ENCODE measurements around the gene DYSF.

Gene DYSF

GRCh38 chr2:71612581-71613402, 159.4 kb downstream of the DYSF start:
- H3K36me3 ChIP-seq (replicated peaks; ENCODE audit: insufficient read depth, low read length): no peaks in the 10 kb centered on the region
- no peak overlapping the region for H3K27ac ChIP-seq (ENCODE audit: low read length)
- no peak overlapping the region for H3K9ac ChIP-seq (ENCODE audit: low read length)
- no peaks in the 10 kb centered on the region for H3K9me3 ChIP-seq (replicated peaks; ENCODE audit: insufficient read depth, low read length)
- no peaks in the 10 kb centered on the region for H4K20me1 ChIP-seq (ENCODE audit: insufficient read depth, low read length)
- no peak for DNase-seq
- H3K9me2 ChIP-seq (replicated peaks; ENCODE audit: insufficient read depth, low read length): no peaks in the 10 kb centered on the region
- H3F3A ChIP-seq (ENCODE audit: insufficient read depth, low read length): no peaks in the 10 kb centered on the region
- H3K4me3 ChIP-seq (ENCODE audit: low read length): no peak overlapping the region
- no peaks in the 10 kb centered on the region for H3K4me1 ChIP-seq (ENCODE audit: low read length)
- H3K4me2 ChIP-seq (ENCODE audit: low read depth, low read length): no peak overlapping the region
- no peak for TF ChIP-seq EZH2phosphoT487 (IDR thresholded peaks at IDR 0.05; ENCODE audit: low read length)
- TF ChIP-seq EZH2 (optimal IDR thresholded peaks at IDR 0.05; ENCODE audit: low read depth, low read length): no peak
- TF ChIP-seq, protein P1, sequence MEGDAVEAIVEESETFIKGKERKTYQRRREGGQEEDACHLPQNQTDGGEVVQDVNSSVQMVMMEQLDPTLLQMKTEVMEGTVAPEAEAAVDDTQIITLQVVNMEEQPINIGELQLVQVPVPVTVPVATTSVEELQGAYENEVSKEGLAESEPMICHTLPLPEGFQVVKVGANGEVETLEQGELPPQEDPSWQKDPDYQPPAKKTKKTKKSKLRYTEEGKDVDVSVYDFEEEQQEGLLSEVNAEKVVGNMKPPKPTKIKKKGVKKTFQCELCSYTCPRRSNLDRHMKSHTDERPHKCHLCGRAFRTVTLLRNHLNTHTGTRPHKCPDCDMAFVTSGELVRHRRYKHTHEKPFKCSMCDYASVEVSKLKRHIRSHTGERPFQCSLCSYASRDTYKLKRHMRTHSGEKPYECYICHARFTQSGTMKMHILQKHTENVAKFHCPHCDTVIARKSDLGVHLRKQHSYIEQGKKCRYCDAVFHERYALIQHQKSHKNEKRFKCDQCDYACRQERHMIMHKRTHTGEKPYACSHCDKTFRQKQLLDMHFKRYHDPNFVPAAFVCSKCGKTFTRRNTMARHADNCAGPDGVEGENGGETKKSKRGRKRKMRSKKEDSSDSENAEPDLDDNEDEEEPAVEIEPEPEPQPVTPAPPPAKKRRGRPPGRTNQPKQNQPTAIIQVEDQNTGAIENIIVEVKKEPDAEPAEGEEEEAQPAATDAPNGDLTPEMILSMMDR (IDR thresholded peaks at IDR 0.05; ENCODE audit: low read length): no peak
- H2AFZ ChIP-seq (ENCODE audit: low read length): no peak overlapping the region
- H3K27me3 ChIP-seq (replicated peaks; ENCODE audit: insufficient read depth, low read length): no peaks in the 10 kb centered on the region
- no peaks in the 10 kb centered on the region for H3K79me2 ChIP-seq (ENCODE audit: low read length)

- Histone ChIP-seq H3K4me2 (ENCODE audit: low read depth, low read length) (no peak overlapping the region), H3K27me3 (replicated peaks; ENCODE audit: insufficient read depth, low read length) (no peaks in the 10 kb centered on the region), H3K4me3 (ENCODE audit: low read length) (no peak overlapping the region), H3K9ac (ENCODE audit: low read length) (no peak overlapping the region), H3K9me2 (replicated peaks; ENCODE audit: insufficient read depth, low read length) (no peaks in the 10 kb centered on the region), H3K9me3 (replicated peaks; ENCODE audit: insufficient read depth, low read length) (no peaks in the 10 kb centered on the region), H4K20me1 (ENCODE audit: insufficient read depth, low read length) (no peaks in the 10 kb centered on the region), H3K27ac (ENCODE audit: low read length) (no peak overlapping the region), H3K36me3 (replicated peaks; ENCODE audit: insufficient read depth, low read length) (no peaks in the 10 kb centered on the region), H2AFZ (ENCODE audit: low read length) (no peak overlapping the region), H3K79me2 (ENCODE audit: low read length) (no peaks in the 10 kb centered on the region), H3K4me1 (ENCODE audit: low read length) (no peaks in the 10 kb centered on the region), H3F3A (ENCODE audit: insufficient read depth, low read length) (no peaks in the 10 kb centered on the region)
- no peak for DNase-seq
- TF ChIP-seq EZH2phosphoT487 (IDR thresholded peaks at IDR 0.05; ENCODE audit: low read length) (no peak), EZH2 (optimal IDR thresholded peaks at IDR 0.05; ENCODE audit: low read depth, low read length) (no peak)
- TF ChIP-seq, protein P1 (IDR thresholded peaks at IDR 0.05; ENCODE audit: low read length): no peak
Observed at GRCh38 chr2:71613403-71613952, 160.1 kb downstream of the DYSF start.

DNA sequence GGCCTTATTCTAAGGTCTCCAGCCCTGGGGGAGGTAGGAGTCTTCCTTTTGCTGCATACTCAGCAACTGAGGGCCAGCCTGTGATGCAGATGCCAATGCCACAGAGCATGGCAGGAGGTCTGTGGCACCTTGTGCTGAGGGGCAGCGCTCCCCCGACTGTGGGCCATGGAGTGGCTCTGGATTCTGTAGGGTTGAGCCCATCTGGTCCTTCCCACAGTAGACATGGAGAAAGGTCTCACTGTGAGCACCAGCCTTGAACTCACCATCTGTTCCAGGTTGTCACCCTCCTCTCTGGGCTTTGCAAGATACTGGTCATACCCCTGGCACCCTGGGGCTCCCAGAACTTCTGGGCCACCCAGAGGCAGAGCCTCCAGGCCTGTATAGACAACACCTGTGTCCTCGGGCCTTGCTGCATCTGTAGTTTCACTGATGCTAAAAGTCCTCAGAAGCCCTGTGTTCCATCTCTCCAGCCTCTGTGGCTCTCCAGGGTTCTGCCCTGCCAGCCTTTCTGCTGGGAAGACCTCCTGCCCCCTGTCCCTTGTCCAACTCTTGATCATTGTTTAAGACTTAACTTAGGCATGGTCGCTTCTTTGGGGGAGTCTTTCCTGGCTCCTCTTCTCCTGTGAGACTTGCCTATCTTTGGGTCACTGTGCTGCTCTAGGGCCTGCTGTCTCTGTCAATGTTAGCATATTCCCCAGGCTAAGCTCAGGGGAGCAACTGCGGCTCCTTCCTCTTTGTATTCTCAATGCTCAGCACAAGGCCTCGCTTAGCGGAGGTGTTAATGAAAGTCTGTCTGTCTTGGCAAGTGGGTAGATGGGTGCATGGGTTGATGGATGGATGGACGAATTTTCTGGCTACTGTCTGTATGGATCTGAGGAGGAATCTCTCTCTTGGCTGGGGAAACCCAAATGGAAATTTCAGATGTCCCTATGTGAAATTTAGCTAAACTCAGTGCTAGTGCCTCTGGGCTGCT, 160.9 kb downstream of the DYSF start:
- Histone ChIP-seq H3F3A (ENCODE audit: insufficient read depth, low read length) (no peaks in the 10 kb centered on the region), H2AFZ (ENCODE audit: low read length) (no peak overlapping the region), H3K27ac (ENCODE audit: low read length) (no peak overlapping the region), H3K79me2 (ENCODE audit: low read length) (no peaks in the 10 kb centered on the region), H4K20me1 (ENCODE audit: insufficient read depth, low read length) (no peaks in the 10 kb centered on the region), H3K9me2 (replicated peaks; ENCODE audit: insufficient read depth, low read length) (no peaks in the 10 kb centered on the region), H3K4me1 (ENCODE audit: low read length) (no peaks in the 10 kb centered on the region), H3K9ac (ENCODE audit: low read length) (no peak overlapping the region), H3K4me2 (ENCODE audit: low read depth, low read length) (no peak overlapping the region), H3K9me3 (replicated peaks; ENCODE audit: insufficient read depth, low read length) (no peaks in the 10 kb centered on the region), H3K36me3 (replicated peaks; ENCODE audit: insufficient read depth, low read length) (no peaks in the 10 kb centered on the region), H3K4me3 (ENCODE audit: low read length) (no peak overlapping the region), H3K27me3 (replicated peaks; ENCODE audit: insufficient read depth, low read length) (no peaks in the 10 kb centered on the region)
- TF ChIP-seq EZH2 (optimal IDR thresholded peaks at IDR 0.05; ENCODE audit: low read depth, low read length) (no peak), EZH2phosphoT487 (IDR thresholded peaks at IDR 0.05; ENCODE audit: low read length) (no peak)
- TF ChIP-seq, protein P1 (IDR thresholded peaks at IDR 0.05; ENCODE audit: low read length): no peak
- DNase-seq: no peak
